HG03095 (cell line): ENCODE data around the gene GRIP2.

Source experiments
- ATAC-seq: cut with Tn5 transposase; IDR thresholded peaks from one replicate; pipeline ENCODE4 v1.9.1; 2021; ENCODE audit warnings: moderate library complexity; ENCODE audit not compliant: unreplicated experiment

Gene GRIP2

DNA sequence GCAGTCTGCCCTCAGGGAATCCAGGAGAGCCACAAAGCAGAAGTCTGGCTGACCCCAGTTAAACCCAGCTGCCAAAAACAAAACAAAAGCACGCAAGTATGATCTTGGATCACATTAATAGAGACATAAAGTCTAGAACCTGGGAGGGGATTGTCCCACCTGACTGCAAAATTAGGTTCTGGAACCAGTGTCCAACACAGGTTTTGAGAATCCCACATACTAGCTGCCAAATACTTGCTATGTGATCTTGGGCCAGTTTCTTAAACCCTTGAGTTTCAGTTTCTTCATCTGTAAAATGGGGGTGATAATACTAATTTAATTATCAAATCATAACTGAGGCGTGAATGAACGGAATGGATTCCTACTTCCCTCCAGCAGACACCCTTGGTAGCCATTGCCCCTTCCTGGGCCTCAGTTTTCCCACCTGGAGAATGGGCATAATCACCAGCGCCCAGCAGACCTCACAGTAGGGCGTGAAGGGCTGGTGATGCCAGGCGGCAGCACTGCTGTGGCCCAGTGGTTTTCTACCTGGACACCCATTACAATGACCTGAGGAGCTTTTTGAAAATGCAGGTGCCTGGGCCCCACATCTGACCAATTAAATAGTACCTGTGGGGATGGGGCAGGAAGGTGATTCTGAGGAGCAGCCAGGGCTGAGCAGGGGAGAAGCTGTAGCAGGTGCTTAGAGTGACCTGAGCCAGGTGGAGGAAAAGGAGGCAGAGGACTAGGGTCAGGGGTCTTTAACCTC, 32.2 kb downstream of the GRIP2 start:
- ATAC-seq = no peak

DNA sequence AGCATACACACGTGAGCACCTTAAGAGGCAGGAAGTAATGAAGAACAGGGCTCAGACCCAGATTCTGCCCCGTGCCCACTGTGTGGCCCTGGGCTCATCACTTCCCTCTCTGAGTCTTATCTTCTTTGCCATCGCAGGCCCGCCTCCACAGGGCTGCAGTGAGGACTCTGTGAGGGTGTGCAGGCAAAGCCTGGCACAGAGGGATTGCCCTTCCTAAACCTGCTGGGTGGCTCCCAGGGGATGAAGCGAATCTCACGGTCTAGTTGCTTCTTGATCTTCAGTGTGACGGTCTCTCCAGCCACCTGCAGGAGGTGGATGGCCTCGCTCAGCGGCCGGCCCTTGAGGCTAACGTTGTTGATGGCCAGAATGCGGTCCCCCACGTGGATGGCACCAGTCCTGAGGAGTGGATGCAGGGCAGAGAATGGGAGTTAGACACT, 32.8 kb downstream of the GRIP2 start:
- ATAC-seq = no peak

DNA sequence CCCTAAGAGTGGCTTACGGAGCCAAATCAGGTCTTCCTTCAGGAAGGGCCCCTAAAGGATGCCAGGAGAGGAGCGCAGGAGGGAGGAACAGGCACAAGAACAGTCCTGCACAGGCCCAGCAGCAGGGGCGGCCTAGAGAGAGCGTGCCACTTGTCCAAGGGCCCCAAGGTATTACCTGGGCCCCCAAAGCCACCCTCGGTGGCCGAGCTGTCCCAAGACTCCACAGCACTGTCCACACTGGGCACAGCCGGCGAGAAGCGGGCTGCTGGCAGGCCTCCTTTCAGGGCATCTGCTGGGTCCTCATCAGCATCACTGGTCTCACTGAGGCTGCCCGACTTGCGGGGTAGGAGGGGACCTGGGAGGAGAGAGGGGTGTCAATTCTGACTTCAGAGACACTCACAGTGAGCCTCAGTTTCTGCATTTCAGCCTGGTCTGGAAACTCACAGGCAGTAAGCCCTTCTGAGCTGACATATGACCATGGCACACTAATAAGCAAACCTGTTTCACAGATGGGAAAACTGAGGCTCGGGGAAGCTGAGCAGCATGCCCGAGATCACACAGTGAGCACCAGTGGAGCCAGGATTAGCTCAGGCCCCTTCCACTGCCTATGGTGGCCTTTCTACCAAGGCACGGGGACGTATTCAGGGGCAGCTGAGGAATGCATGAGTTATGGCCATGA, 33.4 kb downstream of the GRIP2 start:
- no peak for ATAC-seq

DNA sequence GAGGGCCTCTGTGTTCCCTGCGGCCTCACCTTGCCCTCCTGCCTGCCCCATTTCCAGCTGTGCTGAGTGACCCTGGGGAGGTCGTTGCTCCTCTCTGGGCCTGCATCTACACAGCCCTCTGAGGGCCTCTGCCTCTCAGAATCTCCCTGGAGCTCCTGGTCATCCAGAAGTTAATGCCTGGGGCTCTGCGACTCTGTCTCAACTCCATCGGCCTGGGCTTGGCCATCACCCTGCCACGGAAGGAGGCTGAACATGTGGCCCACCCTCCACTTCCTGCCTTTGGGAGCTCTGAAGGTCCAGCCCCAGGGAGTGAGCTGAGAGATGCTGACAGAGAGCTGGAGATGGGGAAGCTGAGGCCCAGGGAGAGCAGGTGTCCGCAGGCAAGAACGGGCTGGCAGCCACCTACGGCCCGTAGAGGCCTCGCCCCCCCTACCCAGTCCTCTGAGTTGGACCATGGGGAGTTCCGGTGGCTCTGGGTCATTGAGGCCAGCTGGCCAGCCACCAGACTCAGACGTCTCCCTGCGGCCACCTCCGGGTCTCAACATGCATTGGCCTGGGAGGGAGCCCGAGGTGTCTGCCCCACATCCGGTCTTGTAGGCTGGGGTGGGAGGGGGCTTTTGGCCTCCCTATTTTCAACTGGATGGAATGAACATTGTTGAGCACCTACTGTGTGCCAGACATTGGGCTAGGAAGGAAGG, 34.2 kb downstream of the GRIP2 start:
- no peak for ATAC-seq

DNA sequence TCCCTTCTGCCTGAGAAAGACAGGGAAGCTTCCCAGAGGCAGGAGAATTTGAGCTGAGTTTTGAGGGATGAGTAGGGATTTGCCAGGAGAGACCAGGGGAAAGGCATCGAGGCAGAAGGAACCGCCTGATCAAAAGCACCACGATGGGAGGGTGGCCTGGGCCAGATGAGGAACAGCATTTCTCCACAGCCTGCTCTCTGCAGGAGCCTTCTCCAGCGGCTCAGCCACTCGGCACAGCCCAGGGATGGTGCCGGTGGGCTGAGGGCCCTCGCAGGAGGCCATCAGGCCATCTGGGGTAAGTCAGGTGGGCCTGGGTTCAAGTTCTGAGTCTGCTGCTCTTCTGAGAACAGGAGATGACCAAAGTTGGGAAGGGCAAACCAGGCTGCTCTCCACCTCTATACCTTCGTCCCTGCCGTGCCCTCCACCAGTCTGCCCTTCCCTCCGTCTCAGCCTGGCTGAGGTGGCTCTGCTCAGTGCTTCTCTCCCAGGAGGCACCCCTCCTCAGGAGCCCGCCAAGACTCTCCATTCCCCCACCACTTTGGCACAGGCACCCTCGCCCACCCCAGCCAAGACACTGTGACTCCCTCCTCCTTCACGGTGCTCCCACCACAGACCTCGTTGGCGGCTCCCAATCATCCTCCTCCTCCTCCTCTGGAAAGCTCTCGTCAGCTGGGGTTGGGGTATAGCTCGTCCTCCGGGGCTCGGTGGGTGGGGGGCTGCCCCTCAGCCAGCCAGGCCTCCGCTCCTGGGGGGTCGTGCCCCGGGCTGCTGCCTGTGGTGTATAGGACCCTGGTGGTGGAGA, 34.9 kb downstream of the GRIP2 start:
- ATAC-seq = no peak

DNA sequence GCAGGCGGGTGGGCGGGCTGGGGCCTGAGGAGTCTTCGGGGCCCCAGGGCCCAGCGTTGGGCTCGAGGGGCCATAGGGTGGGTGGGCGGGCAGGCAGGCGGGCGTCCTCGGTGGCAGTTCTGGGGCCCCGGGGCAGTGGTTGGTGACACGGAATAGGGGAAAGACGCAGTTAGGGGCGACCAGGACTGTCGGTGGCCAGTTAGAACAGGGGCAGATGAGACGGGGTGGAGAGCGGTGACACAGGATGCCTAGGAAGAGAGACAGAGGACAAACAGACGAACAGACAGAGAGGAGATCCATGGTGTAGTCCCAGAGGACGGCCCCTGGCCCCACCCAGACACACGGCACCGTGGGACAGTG, 36.5 kb downstream of the GRIP2 start:
- ATAC-seq = no peak

DNA sequence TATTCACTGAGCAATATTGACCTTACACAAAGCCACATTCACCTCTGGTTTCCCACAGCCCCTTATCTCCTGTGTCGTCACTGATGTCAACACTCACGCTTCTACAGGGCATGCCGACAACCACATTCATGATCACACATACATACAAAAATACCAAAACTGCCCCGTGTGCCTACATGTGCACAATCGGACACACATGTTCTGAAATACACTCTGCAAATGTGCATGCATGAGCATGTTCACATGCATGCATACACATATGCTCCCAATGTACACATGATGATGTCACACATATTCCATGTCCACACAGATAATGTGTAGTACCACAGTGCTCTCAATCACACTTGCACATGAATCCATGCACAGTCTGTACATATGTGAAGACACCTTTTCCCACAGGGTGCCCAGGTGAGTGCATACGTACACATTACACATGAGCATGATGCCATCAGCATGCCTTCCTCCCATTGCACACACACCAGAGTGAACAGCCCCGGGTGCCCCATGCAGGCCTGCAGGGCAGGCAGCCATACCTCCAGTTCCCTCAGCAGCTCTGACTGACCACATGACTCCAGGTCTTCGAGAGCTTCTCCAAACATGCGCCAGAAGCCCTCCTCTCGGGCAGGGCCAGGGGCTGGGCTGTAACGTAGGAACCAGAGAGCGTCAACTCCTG, 37.0 kb downstream of the GRIP2 start:
- no peak for ATAC-seq

DNA sequence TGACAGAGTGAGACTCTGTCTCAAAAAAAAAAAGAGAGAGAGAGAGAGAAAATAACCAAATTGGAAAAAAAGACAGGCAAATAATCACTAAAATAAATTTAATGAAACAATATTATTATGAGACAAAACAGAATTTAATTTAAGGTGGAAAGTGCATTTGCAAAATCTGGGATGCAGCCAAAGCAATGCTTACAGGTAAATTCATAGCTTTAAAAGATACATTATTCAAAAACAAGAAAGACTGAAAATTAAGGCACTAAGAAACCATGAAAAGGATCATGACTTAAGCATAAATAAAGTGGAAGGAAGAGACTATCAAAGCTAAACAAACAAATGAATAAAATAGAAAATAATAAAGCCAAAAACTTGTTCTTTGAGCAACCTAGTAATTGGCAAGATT, 37.7 kb downstream of the GRIP2 start:
- ATAC-seq = no peak

DNA sequence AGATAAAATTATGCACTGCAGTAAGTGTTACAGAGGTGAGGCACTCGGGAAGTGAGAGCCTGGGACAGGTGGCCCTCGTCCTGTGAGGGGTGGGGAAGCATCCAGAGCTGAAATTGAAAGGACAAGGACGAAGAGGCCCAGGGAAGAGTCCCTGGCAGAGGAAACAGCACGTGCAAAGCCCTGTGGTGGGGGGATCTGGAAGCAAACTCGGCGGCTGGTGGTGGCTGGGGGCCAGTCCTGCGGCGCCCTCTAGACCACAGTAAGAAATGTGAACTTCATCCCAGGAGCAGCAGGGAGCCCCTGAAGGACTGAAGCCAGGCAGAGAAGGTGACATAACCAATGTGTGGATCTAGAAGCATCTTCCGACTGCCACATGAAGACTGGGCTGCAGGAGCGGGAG, 42.8 kb downstream of the GRIP2 start:
- no peak for ATAC-seq

DNA sequence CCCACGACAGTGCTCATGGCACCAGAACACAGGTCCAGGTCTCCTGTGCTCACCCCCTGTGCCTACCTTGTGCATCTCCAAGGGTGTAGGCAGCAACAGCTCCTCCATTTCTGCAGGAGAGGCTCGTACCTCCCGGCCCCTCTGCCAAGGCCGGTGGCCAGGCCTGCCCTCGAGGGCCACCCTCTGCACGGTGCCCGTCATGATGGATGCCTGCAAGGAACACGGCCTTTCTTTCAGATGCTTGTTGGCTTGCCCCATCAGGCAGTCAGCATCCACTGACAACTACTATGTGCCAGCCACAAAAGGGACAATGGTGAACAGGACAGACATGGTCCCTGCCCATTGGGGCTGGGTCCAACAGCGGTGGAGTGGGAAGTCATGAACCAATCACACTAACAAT, 43.8 kb downstream of the GRIP2 start:
- no peak for ATAC-seq

DNA sequence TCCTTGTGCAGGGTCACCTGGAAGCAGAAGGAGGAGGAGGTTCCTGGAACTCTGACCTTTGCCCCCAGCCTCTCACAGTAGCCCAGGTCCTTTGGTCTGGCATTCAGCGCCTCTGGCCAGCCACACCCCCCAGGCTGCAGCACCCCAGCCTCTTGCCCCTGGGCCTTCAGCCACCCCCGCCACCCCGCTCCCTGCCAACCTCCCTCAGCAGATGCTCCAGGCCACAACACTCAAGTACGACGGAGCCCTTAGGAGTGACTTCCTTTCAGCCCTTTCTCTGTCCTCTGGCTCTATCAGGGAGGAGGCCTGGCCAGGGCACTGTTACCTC, 45.2 kb downstream of the GRIP2 start:
- no peak for ATAC-seq

DNA sequence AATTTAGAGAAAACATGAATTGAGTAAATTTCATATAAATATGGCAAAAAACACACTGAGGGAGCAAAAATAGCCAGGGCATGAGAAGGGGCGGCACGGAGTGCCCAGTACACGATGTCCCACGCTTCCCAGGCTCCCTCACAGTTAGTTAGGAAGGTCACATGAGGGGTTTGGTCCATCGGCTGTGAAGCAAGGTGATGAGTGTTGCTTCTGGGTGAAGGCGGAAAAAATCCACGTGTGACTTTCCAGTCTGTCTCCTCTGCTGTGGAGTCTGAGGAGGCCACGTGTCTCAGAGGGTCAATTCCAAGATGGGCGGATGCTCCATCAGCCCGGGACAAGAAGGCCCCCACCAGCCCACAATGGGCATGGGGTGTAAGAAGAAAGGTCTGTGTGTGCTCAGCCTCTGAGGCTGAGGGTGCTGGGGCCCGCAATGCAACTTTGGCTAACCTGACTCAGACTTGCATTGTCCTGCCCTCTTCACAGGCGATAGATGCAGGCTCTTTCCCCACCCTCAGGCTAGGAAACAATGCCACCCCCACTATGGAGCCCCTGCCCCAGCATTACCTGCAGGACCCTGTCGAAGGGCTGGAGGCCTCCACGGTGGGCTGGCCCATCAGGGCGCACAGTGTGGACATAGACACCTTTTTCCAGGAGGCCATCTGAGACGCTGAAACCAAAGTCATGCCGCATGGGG, 45.7 kb downstream of the GRIP2 start:
- ATAC-seq = no peak

DNA sequence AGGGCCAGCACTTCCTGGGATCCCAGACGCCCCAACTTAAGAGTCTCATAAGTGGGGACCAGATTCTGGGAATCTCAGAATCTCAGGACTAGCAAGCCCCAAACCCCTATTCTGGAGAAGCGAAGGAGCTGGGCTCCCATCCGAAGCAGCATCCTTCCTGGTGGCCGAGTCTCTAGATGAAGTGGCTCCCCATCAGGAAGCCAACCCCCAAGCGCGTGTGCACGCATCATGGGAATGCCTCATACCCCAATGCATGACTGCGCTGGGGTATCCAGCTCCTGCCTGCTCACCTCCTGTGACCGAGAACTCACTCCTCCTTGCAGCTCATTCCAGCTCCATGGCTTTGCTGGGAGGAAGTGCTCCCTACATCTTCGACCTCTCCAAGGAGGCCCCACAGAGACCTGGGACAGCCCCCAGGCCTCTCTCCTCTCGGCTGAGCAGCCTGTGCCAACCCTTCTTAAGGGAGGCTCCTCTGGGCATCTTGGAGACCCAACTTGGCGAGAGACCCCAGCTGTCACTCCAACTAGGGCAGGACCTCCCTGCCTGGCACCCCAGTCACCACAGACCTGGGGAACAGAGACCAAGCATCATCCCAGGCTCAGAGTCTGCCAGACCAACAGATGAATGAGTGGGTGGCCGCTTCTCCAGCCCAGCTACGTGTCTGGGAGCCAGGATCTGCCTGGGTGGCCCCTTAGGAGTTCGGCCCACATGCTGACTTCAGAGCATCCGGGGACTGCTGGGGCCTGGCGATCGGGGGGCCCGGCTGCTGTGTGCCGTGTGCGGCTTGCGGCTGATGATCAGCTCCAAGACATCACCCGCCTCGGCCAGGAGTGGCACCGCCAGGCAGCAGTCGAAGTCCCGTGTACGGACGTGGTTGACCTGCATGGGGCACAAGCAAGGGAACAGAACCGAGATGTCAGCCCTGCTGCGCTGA, 46.9 kb downstream of the GRIP2 start:
- ATAC-seq = no peak

DNA sequence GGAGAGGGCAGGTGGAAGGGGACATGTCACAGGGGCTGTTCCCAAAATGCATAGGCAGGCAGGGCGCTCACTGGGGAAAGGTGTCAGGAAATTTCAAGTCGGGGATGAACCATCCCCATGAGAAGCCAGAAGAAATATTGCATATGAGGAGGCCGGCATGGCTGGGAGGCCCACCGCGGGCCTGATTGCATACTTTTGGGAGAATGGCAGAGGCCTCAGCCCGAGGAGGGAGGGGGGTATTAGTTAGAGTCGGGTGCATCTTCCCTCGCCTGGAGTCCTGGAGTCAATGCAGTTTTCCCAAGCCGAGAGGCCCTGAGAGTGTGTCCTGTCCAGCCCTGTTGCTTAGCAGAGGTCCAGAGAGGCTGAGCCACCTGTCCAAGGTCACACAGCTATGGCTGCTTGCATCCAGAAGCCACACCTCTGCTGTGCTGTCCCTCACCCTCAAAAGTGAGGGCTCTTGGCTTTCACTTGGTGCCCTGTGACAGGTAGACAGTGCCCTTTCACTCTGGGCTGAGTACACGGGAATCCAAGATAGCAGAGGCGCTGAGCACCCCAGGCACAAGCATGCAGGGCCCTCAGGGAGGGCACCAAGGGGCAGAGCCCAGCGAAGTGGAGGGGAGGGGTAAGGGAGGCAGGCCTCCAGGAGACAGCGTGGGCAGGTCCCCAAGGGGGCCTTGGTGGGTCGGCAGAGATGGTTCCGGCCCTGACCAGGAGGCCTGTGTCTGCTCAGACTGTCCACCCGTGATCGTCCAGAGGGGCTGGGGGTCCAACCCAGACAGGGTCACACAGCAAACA, 48.5 kb downstream of the GRIP2 start:
- no peak for ATAC-seq

DNA sequence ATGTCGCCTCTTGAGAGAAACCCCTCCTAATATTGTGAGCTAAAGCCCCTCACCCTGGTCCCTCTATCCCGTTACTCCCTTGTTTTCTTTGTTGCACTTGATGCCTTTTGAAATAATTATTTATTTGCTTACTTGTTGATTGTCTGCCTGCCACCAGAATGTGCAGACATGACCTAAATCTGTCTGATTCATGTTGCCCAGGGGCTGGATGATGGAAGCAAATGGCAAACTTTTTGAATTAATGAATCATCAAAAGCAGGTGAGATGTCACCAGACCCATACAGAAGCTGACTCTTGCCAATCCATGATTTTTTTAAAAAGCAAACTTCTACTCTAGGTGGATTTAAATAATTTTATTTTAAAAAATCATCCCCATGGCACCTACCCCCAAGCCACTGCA, 49.3 kb downstream of the GRIP2 start:
- ATAC-seq = no peak

DNA sequence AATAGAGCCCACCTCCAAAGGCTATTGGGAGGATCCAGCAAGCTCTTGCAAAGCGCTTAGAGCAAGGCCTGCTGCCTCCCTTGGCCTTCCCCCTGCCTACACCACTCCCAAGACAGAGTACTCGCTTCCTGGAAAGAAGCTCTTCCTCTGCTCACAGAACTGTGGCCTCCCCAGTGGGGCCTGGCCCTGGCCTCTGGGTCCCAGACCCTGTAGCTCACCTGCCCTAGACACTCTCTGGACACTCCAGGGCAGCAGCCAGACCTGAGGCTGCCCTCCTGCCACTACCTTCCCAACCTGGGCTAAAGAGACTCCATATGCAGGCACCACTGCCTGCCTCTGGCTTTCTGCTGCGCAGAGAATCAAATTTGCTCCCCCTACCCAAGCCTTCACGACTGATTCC, 49.9 kb downstream of the GRIP2 start:
- no peak for ATAC-seq

DNA sequence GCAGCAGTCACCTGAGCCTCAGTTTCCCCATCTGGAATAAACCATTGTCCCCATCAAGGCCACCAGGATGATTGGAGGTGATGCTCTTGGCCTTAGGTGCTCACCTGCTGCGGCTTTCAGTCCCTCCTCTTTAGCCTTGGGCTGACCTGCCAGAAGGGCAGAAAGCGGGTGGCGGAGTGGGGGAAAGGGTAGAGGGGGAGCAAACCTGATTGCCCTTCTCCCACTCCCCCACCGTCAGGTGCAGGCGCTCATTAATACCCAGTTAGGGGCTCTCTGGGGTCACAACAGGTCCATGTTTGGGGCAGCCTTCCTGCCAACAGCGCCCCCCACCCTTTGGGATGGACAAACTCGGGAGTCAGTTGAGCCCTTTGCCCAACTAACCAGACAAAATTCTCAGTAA, 50.5 kb downstream of the GRIP2 start:
- no peak for ATAC-seq

DNA sequence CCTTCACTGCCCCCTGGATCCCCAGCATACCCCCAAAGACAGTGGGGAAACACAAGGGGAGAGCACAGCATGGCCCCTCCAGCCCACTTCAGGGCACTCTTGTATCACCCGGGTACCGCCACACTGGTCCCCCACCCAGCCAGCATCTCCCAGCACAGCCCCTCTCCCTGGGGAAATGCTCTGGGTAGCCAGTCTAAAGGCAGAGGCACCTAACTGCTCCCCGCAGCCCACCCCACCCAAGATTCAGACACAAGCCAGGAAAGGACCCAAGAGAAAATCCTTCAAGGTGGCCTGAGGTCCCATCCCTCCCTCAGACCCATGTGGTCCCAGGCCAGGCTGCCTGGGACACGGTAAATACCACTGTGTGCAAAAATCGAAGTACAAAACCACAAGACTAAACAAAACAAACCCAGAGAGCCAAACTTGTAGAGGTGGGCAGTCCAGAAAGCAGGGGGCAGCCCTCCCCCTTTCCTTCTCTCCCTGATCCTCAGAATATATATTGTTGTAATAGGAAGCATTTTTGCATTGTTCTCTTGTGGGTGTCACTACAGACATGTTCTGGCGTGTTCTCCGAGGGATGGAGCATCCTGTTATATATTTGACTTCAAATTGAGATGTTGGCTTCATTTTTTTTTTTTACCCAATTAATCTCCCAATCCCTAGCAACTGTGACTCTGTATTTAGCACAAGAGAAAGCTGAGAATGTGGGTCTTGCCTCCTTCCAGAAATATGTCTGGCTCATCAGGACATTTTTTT, 51.7 kb downstream of the GRIP2 start:
- ATAC-seq = no peak
